Right lobe of liver (tissue), 6 donors: ENCODE data around the gene TRMT6. TPM values are rescaled to one million over a fixed set of nuclear protein-coding genes. Genes with fewer than 3 reads are reported as not detected.

Source experiments
- ATAC-seq, 4 donors: fragments of 200-7000 bp; cut with Tn5 transposase; one replicate each; pipeline ENCODE4 v1.9.1; 2020; ENCODE audit warnings: mild to moderate bottlenecking in 4 of 4, moderate library complexity in 4 of 4
- DNase-seq, 3 donors: peaks; one replicate each; pipeline ENCODE4 v3.0.0-alpha.2; 2020
- H3K27ac ChIP-seq, 3 donors: fragments of 200-600 bp; one replicate each; pipeline ENCODE4 v1.8.0; 2022
- H3K27me3 ChIP-seq, 2 donors: fragments of 200-600 bp; one replicate each; pipeline ENCODE4 v1.8.0; 2022
- H3K36me3 ChIP-seq, 4 donors: fragments of 200-600 bp; sonication (generic) in 1 of 4; one replicate each; pipeline versions ENCODE4 v1.5.1 to v1.8.0; 2017 to 2022; ENCODE audit warnings: control low read depth in 1 of 4
- H3K4me1 ChIP-seq, 4 donors: fragments of 200-600 bp; sonication (generic) in 1 of 4; one replicate each; pipeline versions ENCODE4 v1.5.1 to v1.8.0; 2017 to 2022; ENCODE audit warnings: control low read depth in 1 of 4
- H3K4me3 ChIP-seq, 3 donors: fragments of 200-600 bp; one replicate each; pipeline ENCODE4 v1.8.0; 2022
- H3K9me3 ChIP-seq, 4 donors: fragments of 200-600 bp; sonication (generic) in 1 of 4; one replicate each; pipeline versions ENCODE4 v1.5.1 to v1.8.0; 2017 to 2022; ENCODE audit warnings: control low read depth in 1 of 4
- POLR2A ChIP-seq: fragments of 450-650 bp; IDR thresholded peaks from one replicate; pipeline ENCODE4 v1.6.1; 2017; ENCODE audit warnings: antibody characterized with exemption, mild to moderate bottlenecking
- WGBS: methylation state at CpG from one replicate; pipeline ENCODE4 v1.1.6; 2018; ENCODE audit warnings: low coverage, low lambda C conversion rate; ENCODE audit not compliant: insufficient coverage; ENCODE audit errors: missing lambda C conversion rate; 5-methylcytosine and 5-hydroxymethylcytosine counted together
- intact Hi-C, 2 donors: fragments of 100-400 bp; cut with DNase I; formaldehyde crosslinking; loops; one replicate each; pipeline versions ENCODE4 v1.11.2 to v1.14.1; 2022
- total RNA-seq, 6 experiments: library from RNA; depleted of rRNA in 2 of 6; stranded (reverse); fragments of >200 nt in 2 of 6; fragmentation: NEBNext Ultra II Directional in 3 of 6; extraction: Animal tissue kit (Norgen Biotek cat#: 25700) in 3 of 6; gene quantifications; one replicate each; pipeline versions ENCODE4 v1.1.0 to v1.2.4, GENCODE V29; 2016 to 2023
- TF ChIP-seq, protein P1 (sequence below), 4 donors: fragments of 200-600 bp in 3 of 4; fragments of 450-650 bp in 1 of 4; IDR thresholded peaks; one replicate each; pipeline versions ENCODE4 v1.5.1 to v1.8.0; 2016 to 2022; ENCODE audit warnings: antibody characterized with exemption in 4 of 4, mild to moderate bottlenecking in 2 of 4
- donor health status: DM: no; HTN: yes; CAD: no.
- donor health status: DM: no; HTN: no; CAD: no.
- donor health status: DM: no; HTN: no; CAD: no.
- donor health status: DM: no; HTN: yes; CAD: no.
- donor health status: DM: no; HTN: yes; CAD: no.

Gene TRMT6
- total RNA-seq, 6 experiments from 2014 or later: 2.8 to 5.8 (median 4.3) TPM

GRCh38 chr20:5935384-5935783 lies 14.9 kb downstream of the TRMT6 start:
- TF ChIP-seq POLR2A: no peak
- TF ChIP-seq, protein P1, sequence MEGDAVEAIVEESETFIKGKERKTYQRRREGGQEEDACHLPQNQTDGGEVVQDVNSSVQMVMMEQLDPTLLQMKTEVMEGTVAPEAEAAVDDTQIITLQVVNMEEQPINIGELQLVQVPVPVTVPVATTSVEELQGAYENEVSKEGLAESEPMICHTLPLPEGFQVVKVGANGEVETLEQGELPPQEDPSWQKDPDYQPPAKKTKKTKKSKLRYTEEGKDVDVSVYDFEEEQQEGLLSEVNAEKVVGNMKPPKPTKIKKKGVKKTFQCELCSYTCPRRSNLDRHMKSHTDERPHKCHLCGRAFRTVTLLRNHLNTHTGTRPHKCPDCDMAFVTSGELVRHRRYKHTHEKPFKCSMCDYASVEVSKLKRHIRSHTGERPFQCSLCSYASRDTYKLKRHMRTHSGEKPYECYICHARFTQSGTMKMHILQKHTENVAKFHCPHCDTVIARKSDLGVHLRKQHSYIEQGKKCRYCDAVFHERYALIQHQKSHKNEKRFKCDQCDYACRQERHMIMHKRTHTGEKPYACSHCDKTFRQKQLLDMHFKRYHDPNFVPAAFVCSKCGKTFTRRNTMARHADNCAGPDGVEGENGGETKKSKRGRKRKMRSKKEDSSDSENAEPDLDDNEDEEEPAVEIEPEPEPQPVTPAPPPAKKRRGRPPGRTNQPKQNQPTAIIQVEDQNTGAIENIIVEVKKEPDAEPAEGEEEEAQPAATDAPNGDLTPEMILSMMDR (IDR thresholded peaks at IDR 0.05): no peak
- no peaks in the 10 kb centered on the region for H3K27me3 ChIP-seq
- WGBS: 58% methylated on average over 1 of the region's 1 CpG
- H3K4me3 ChIP-seq: no peak overlapping the region
- no peaks in the 10 kb centered on the region for H3K9me3 ChIP-seq
- ATAC-seq: no peak
- no peak for DNase-seq
- H3K36me3 ChIP-seq: peaks cover 0 to 16% (median 6%) of the 10 kb centered on the region in 4 donors
- no peak overlapping the region for H3K27ac ChIP-seq
- no peaks in the 10 kb centered on the region for H3K4me1 ChIP-seq
- intact Hi-C loops: no loop called here

GRCh38 chr20:5933802-5934436 lies 16.4 kb downstream of the TRMT6 start:
- Histone ChIP-seq H3K36me3 (peaks cover 0 to 7% (median 2%) of the 10 kb centered on the region in 4 donors), H3K4me1 (no peaks in the 10 kb centered on the region), H3K27me3 (no peaks in the 10 kb centered on the region), H3K9me3 (no peaks in the 10 kb centered on the region), H3K4me3 (no peak overlapping the region), H3K27ac (no peak overlapping the region)
- TF ChIP-seq, protein P1 (IDR thresholded peaks at IDR 0.05): peak in 2 of 4 donors; percentile 15 to 22
- no peak for TF ChIP-seq POLR2A
- intact Hi-C loops: no loop called here
- peak in 2 of 4 donors; percentile 28 to 54 for ATAC-seq
- WGBS: 68% methylated on average over 4 of the region's 7 CpGs
- no peak for DNase-seq

DNA sequence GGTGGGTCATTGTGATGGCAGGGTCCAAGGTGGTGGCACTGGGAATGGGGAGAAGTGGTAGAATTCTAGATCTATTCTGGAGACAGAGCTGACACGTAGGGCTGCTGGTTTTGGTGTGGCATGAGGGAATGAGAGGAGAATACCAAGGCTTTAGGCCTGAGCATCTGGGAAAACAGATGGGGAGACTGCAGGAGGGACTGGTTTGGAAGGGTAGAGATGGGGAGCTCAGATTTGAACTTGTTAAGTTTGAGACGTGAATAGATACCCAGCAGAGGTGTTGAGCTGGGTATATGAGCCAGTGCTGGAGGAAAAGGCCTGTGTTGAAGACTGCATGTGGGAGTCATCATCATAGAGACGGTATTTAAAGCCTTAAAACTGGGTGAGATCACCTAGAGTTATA lies 17.5 kb downstream of the TRMT6 start:
- intact Hi-C loops: no loop called here

DNA sequence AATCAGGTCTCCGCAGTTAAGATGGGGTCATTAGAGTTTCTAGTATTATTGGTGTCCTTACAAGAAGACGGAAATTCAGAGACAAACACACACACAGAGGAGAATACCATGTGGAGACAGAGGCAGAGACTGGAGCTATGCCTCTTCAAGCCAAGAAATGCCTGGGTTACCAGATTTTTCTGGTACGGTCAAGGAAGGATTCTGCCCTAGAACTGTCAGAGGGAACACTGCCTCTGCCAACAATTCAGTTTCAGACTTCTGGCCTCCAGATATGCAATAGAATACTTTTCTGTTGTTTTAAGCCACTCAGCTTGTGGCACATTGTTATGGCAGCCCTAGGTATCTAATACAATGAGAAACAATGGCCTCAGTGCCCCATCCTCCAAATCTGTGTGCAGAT lies 18.9 kb downstream of the TRMT6 start:
- H3K36me3 ChIP-seq: no peaks in the 10 kb centered on the region
- DNase-seq: no peak
- no peaks in the 10 kb centered on the region for H3K9me3 ChIP-seq
- no peak overlapping the region for H3K4me3 ChIP-seq
- no peaks in the 10 kb centered on the region for H3K27me3 ChIP-seq
- TF ChIP-seq, protein P1 (IDR thresholded peaks at IDR 0.05): no peak
- TF ChIP-seq POLR2A: no peak
- 53% methylated on average over 3 of the region's 3 CpGs for WGBS
- H3K4me1 ChIP-seq: no peaks in the 10 kb centered on the region
- H3K27ac ChIP-seq: no peak overlapping the region
- intact Hi-C loops: no loop called here
- no peak for ATAC-seq

More for the DNA sequence above, 17.5 kb downstream of the TRMT6 start:
- no peaks in the 10 kb centered on the region for H3K4me1 ChIP-seq
- ATAC-seq (no peak), DNase-seq (no peak)
- TF ChIP-seq, protein P1 (IDR thresholded peaks at IDR 0.05): no peak
- no peak for TF ChIP-seq POLR2A
- no peaks in the 10 kb centered on the region for H3K27me3 ChIP-seq
- no peaks in the 10 kb centered on the region for H3K9me3 ChIP-seq
- H3K4me3 ChIP-seq: no peak overlapping the region
- H3K27ac ChIP-seq: no peak overlapping the region
- WGBS: 75% methylated on average over 3 of the region's 3 CpGs
- H3K36me3 ChIP-seq: no peaks in the 10 kb centered on the region
